ENCODE measurements around the gene APEH. TPM values are rescaled to one million over a fixed set of nuclear protein-coding genes. Genes with fewer than 3 reads are reported as not detected.

APEH gene
- polyA plus RNA-seq, 1 donor from 2014 or later = 98.4 TPM

- H3K27me3 ChIP-seq (ENCODE audit: insufficient read depth, low read depth, low read length) = no peaks in the 10 kb centered on the region
- H3K9me2 ChIP-seq (ENCODE audit: insufficient read depth, low read length) = no peaks in the 10 kb centered on the region
- no peak overlapping the region for H3K4me2 ChIP-seq (ENCODE audit: low read length)
- H3K9ac ChIP-seq (ENCODE audit: low read length) = no peak overlapping the region
- H3K36me3 ChIP-seq (ENCODE audit: insufficient read depth, low read length) = no peaks in the 10 kb centered on the region
- no peaks in the 10 kb centered on the region for H4K20me1 ChIP-seq (ENCODE audit: insufficient read depth)
- H3K79me2 ChIP-seq (replicated peaks; ENCODE audit: insufficient read depth, low read length) = peaks cover 7% of the 10 kb centered on the region
- no peak overlapping the region for H3K27ac ChIP-seq (ENCODE audit: low read length)
- H3K4me3 ChIP-seq (ENCODE audit: low read length) = no peak overlapping the region
- H3K9me3 ChIP-seq (ENCODE audit: low read length) = no peaks in the 10 kb centered on the region
- H2AFZ ChIP-seq (ENCODE audit: low read depth, low read length) = no peak overlapping the region
- no peaks in the 10 kb centered on the region for H3F3A ChIP-seq (ENCODE audit: insufficient read depth, low read length, poor library complexity, severe bottlenecking)
- TF ChIP-seq RAD21 (conservative IDR thresholded peaks at IDR 0.05) (peak; percentile 79), MXI1 (conservative IDR thresholded peaks at IDR 0.05; ENCODE audit: poor library complexity, severe bottlenecking) (no peak), EP300 (conservative IDR thresholded peaks at IDR 0.05; ENCODE audit: poor library complexity, severe bottlenecking) (no peak), CTCF (IDR thresholded peaks at IDR 0.05; ENCODE audit: poor library complexity, severe bottlenecking) (peak; percentile 85), SMC3 (conservative IDR thresholded peaks at IDR 0.05; ENCODE audit: poor library complexity) (peak; percentile 93), POLR2AphosphoS5 (IDR thresholded peaks at IDR 0.05) (no peak)
Observed at GRCh38 chr3:49671291-49672288, 2.6 kb upstream of the APEH start.

- Histone ChIP-seq H3K4me2 (ENCODE audit: low read length) (peak overlapping the region; percentile 65), H3K27ac (ENCODE audit: low read length) (peak overlapping the region; percentile 90), H2AFZ (ENCODE audit: low read depth, low read length) (peak overlapping the region; percentile 88), H3K79me2 (replicated peaks; ENCODE audit: insufficient read depth, low read length) (peaks cover 7% of the 10 kb centered on the region), H3K4me3 (ENCODE audit: low read length) (peak overlapping the region; percentile 100), H4K20me1 (ENCODE audit: insufficient read depth) (no peaks in the 10 kb centered on the region), H3K9me2 (ENCODE audit: insufficient read depth, low read length) (no peaks in the 10 kb centered on the region), H3K9ac (ENCODE audit: low read length) (peak overlapping the region; percentile 88), H3F3A (ENCODE audit: insufficient read depth, low read length, poor library complexity, severe bottlenecking) (no peaks in the 10 kb centered on the region), H3K36me3 (ENCODE audit: insufficient read depth, low read length) (no peaks in the 10 kb centered on the region), H3K27me3 (ENCODE audit: insufficient read depth, low read depth, low read length) (no peaks in the 10 kb centered on the region), H3K9me3 (ENCODE audit: low read length) (no peaks in the 10 kb centered on the region)
- TF ChIP-seq POLR2AphosphoS5 (IDR thresholded peaks at IDR 0.05) = no peak
- TF ChIP-seq SMC3 (conservative IDR thresholded peaks at IDR 0.05; ENCODE audit: poor library complexity) = no peak
- no peak for TF ChIP-seq EP300 (conservative IDR thresholded peaks at IDR 0.05; ENCODE audit: poor library complexity, severe bottlenecking)
- no peak for TF ChIP-seq TAF1 (IDR thresholded peaks at IDR 0.05; ENCODE audit: low read depth)
- no peak for TF ChIP-seq EZH2 (IDR thresholded peaks at IDR 0.05; ENCODE audit: borderline replicate concordance, insufficient read depth, low read length, poor library complexity, severe bottlenecking)
- TF ChIP-seq RAD21 (conservative IDR thresholded peaks at IDR 0.05) = no peak
- TF ChIP-seq, protein P1, sequence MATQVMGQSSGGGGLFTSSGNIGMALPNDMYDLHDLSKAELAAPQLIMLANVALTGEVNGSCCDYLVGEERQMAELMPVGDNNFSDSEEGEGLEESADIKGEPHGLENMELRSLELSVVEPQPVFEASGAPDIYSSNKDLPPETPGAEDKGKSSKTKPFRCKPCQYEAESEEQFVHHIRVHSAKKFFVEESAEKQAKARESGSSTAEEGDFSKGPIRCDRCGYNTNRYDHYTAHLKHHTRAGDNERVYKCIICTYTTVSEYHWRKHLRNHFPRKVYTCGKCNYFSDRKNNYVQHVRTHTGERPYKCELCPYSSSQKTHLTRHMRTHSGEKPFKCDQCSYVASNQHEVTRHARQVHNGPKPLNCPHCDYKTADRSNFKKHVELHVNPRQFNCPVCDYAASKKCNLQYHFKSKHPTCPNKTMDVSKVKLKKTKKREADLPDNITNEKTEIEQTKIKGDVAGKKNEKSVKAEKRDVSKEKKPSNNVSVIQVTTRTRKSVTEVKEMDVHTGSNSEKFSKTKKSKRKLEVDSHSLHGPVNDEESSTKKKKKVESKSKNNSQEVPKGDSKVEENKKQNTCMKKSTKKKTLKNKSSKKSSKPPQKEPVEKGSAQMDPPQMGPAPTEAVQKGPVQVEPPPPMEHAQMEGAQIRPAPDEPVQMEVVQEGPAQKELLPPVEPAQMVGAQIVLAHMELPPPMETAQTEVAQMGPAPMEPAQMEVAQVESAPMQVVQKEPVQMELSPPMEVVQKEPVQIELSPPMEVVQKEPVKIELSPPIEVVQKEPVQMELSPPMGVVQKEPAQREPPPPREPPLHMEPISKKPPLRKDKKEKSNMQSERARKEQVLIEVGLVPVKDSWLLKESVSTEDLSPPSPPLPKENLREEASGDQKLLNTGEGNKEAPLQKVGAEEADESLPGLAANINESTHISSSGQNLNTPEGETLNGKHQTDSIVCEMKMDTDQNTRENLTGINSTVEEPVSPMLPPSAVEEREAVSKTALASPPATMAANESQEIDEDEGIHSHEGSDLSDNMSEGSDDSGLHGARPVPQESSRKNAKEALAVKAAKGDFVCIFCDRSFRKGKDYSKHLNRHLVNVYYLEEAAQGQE (IDR thresholded peaks at IDR 0.05; ENCODE audit: borderline replicate concordance) = no peak
- TF ChIP-seq CTCF (IDR thresholded peaks at IDR 0.05; ENCODE audit: poor library complexity, severe bottlenecking) = no peak
- TF ChIP-seq MXI1 (conservative IDR thresholded peaks at IDR 0.05; ENCODE audit: poor library complexity, severe bottlenecking) = no peak
Observed at GRCh38 chr3:49673121-49673714, 933 bp upstream of the APEH start.

All from neural cell (in vitro differentiated cells).